MG63 (cell line): ENCODE data around the gene UBE2J2. TPM values are rescaled to one million over a fixed set of nuclear protein-coding genes. Genes with fewer than 3 reads are reported as not detected.

ENCODE experiments used
- DNase-seq: peaks from one replicate; pipeline ENCODE4 v3.0.0-alpha.2; 2020
- H3K27me3 ChIP-seq: fragments of 250-450 bp; sonication (Bioruptor Pico); 2 replicates; pipeline ENCODE4 v1.5.1; 2020; ENCODE audit warnings: mild to moderate bottlenecking, moderate library complexity
- H3K36me3 ChIP-seq: fragments of 250-450 bp; sonication (Bioruptor Pico); 2 replicates; pipeline ENCODE4 v1.5.1; 2020; ENCODE audit warnings: mild to moderate bottlenecking, moderate library complexity
- H3K4me3 ChIP-seq: fragments of 250-450 bp; sonication (Bioruptor Pico); 2 replicates; pipeline ENCODE4 v1.5.1; 2020; ENCODE audit warnings: mild to moderate bottlenecking, moderate library complexity
- H3K9me3 ChIP-seq: fragments of 250-450 bp; sonication (Bioruptor Pico); 2 replicates; pipeline ENCODE4 v1.5.1; 2020; ENCODE audit warnings: mild to moderate bottlenecking, moderate library complexity
- total RNA-seq: library from RNA; depleted of rRNA; stranded (reverse); fragments of >200 nt; shearing (Covaris generic); gene quantifications from 2 replicates; pipeline ENCODE4 v1.2.3, GENCODE V29; 2014; ENCODE audit warnings: low replicate concordance

The UBE2J2 gene
- total RNA-seq, 1 experiment from 2014 or later: 94.1 TPM

GRCh38 chr1:1290238-1290731, 16.6 kb upstream of the UBE2J2 start:
- peak; percentile 62 for DNase-seq
- Histone ChIP-seq H3K27me3 (no peaks in the 10 kb centered on the region), H3K4me3 (no peak overlapping the region)

GRCh38 chr1:1287288-1288110, 13.8 kb upstream of the UBE2J2 start:
- H3K36me3 ChIP-seq: no peaks in the 10 kb centered on the region
- DNase-seq: no peak
- H3K9me3 ChIP-seq: no peaks in the 10 kb centered on the region
- H3K4me3 ChIP-seq: no peak overlapping the region
- no peaks in the 10 kb centered on the region for H3K27me3 ChIP-seq

More at GRCh38 chr1:1290238-1290731, 16.6 kb upstream of the UBE2J2 start:
- no peaks in the 10 kb centered on the region for H3K36me3 ChIP-seq
- no peaks in the 10 kb centered on the region for H3K9me3 ChIP-seq

GRCh38 chr1:1286313-1287261, 12.9 kb upstream of the UBE2J2 start:
- no peaks in the 10 kb centered on the region for H3K36me3 ChIP-seq
- no peaks in the 10 kb centered on the region for H3K9me3 ChIP-seq
- H3K4me3 ChIP-seq: no peak overlapping the region
- DNase-seq: no peak
- H3K27me3 ChIP-seq: no peaks in the 10 kb centered on the region

GRCh38 chr1:1285611-1286311, 12.1 kb upstream of the UBE2J2 start:
- no peak for DNase-seq
- no peaks in the 10 kb centered on the region for H3K9me3 ChIP-seq
- no peak overlapping the region for H3K4me3 ChIP-seq
- no peaks in the 10 kb centered on the region for H3K36me3 ChIP-seq
- no peaks in the 10 kb centered on the region for H3K27me3 ChIP-seq

- Histone ChIP-seq H3K27me3 (no peaks in the 10 kb centered on the region), H3K9me3 (no peaks in the 10 kb centered on the region), H3K4me3 (no peak overlapping the region), H3K36me3 (no peaks in the 10 kb centered on the region)
- no peak for DNase-seq
Observed at GRCh38 chr1:1285102-1285571, 11.5 kb upstream of the UBE2J2 start.

- DNase-seq: no peak
- H3K9me3 ChIP-seq: no peaks in the 10 kb centered on the region
Observed at GRCh38 chr1:1284221-1285101, 10.8 kb upstream of the UBE2J2 start.

GRCh38 chr1:1283821-1284220, 10.2 kb upstream of the UBE2J2 start:
- no peaks in the 10 kb centered on the region for H3K27me3 ChIP-seq
- no peaks in the 10 kb centered on the region for H3K9me3 ChIP-seq
- H3K36me3 ChIP-seq: no peaks in the 10 kb centered on the region
- DNase-seq: peak; percentile 49
- no peak overlapping the region for H3K4me3 ChIP-seq

More at GRCh38 chr1:1284221-1285101, 10.8 kb upstream of the UBE2J2 start:
- no peaks in the 10 kb centered on the region for H3K27me3 ChIP-seq
- no peak overlapping the region for H3K4me3 ChIP-seq
- H3K36me3 ChIP-seq: no peaks in the 10 kb centered on the region

- Histone ChIP-seq H3K4me3 (no peak overlapping the region), H3K27me3 (no peaks in the 10 kb centered on the region), H3K36me3 (no peaks in the 10 kb centered on the region), H3K9me3 (no peaks in the 10 kb centered on the region)
- DNase-seq: peak; percentile 65
Observed at GRCh38 chr1:1282998-1283397, 9.3 kb upstream of the UBE2J2 start.

- no peaks in the 10 kb centered on the region for H3K36me3 ChIP-seq
- H3K27me3 ChIP-seq: no peaks in the 10 kb centered on the region
- DNase-seq: peak; percentile 64
Observed at GRCh38 chr1:1281533-1282321, 8.1 kb upstream of the UBE2J2 start.

GRCh38 chr1:1280782-1281481, 7.3 kb upstream of the UBE2J2 start:
- Histone ChIP-seq H3K27me3 (no peaks in the 10 kb centered on the region), H3K4me3 (no peak overlapping the region), H3K36me3 (no peaks in the 10 kb centered on the region), H3K9me3 (no peaks in the 10 kb centered on the region)
- no peak for DNase-seq

More at GRCh38 chr1:1281533-1282321, 8.1 kb upstream of the UBE2J2 start:
- H3K9me3 ChIP-seq: no peaks in the 10 kb centered on the region
- no peak overlapping the region for H3K4me3 ChIP-seq

GRCh38 chr1:1279028-1279427, 5.4 kb upstream of the UBE2J2 start:
- no peak for DNase-seq
- H3K27me3 ChIP-seq: no peaks in the 10 kb centered on the region
- H3K4me3 ChIP-seq: no peak overlapping the region
- no peaks in the 10 kb centered on the region for H3K9me3 ChIP-seq
- no peaks in the 10 kb centered on the region for H3K36me3 ChIP-seq

- DNase-seq: no peak
- Histone ChIP-seq H3K27me3 (no peaks in the 10 kb centered on the region), H3K4me3 (no peak overlapping the region), H3K9me3 (no peaks in the 10 kb centered on the region), H3K36me3 (no peaks in the 10 kb centered on the region)
Observed at GRCh38 chr1:1278620-1279019, 5.0 kb upstream of the UBE2J2 start.

GRCh38 chr1:1275836-1276235, 2.2 kb upstream of the UBE2J2 start:
- DNase-seq: no peak
- no peaks in the 10 kb centered on the region for H3K9me3 ChIP-seq

GRCh38 chr1:1274931-1275431, 1.3 kb upstream of the UBE2J2 start:
- no peaks in the 10 kb centered on the region for H3K9me3 ChIP-seq
- H3K36me3 ChIP-seq: peaks cover 27% of the 10 kb centered on the region
- H3K27me3 ChIP-seq: no peaks in the 10 kb centered on the region
- no peak overlapping the region; the same call in 1 of the 2 replicates for H3K4me3 ChIP-seq
- DNase-seq: no peak

More at GRCh38 chr1:1275836-1276235, 2.2 kb upstream of the UBE2J2 start:
- peaks cover 20% of the 10 kb centered on the region for H3K36me3 ChIP-seq
- no peak overlapping the region for H3K4me3 ChIP-seq
- no peaks in the 10 kb centered on the region for H3K27me3 ChIP-seq
